KOPT-K1 (cell line): ENCODE measurements around the gene FASTK.

Experiments used
- H3K27ac ChIP-seq: fragments of 200-600 bp; sonication (generic); 2 replicates; pipeline ENCODE4 v1.5.1; 2016; ENCODE audit warnings: antibody characterized with exemption, mild to moderate bottlenecking, low read depth, low read length; ENCODE audit not compliant: poor library complexity, severe bottlenecking
- H3K36me3 ChIP-seq: fragments of 200-600 bp; sonication (generic); 2 replicates; pipeline ENCODE4 v1.5.1; 2017; ENCODE audit warnings: antibody characterized with exemption, mild to moderate bottlenecking, low read length, moderate library complexity; ENCODE audit not compliant: insufficient read depth
- H3K9me3 ChIP-seq: fragments of 200-600 bp; sonication (generic); 2 replicates; pipeline ENCODE4 v1.5.1; 2017; ENCODE audit warnings: antibody characterized with exemption, low read length, mild to moderate bottlenecking; ENCODE audit not compliant: insufficient read depth, poor library complexity, severe bottlenecking

Gene FASTK

DNA sequence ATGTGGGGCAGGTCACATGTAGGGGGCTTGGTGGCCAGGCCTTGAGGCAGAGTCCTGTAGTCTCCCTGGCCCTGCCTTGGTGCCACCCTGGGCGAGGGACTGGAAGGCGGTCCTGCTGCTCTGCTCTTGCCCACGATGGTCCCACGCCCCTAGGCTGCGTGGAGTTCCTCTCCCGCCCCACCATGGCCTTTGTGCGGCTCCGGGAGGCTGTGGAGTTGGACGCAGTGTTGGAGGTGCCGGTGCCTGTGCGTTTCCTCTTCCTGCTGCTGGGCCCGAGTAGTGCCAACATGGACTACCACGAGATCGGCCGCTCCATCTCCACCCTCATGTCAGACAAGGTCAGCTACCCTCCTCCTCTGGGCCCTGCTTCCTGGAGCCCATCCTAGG lies 10.0 kb downstream of the FASTK start:
- Histone ChIP-seq H3K27ac (no peak overlapping the region), H3K36me3 (peaks cover 94% of the 10 kb centered on the region), H3K9me3 (no peaks in the 10 kb centered on the region)

- H3K36me3 ChIP-seq, result peaks cover 94% of the 10 kb centered on the region
- H3K9me3 ChIP-seq, result no peaks in the 10 kb centered on the region
- H3K27ac ChIP-seq, result no peak overlapping the region
Measured at GRCh38 chr7:151069841-151070573, 10.6 kb downstream of the FASTK start.

GRCh38 chr7:151068069-151068773 lies 12.4 kb downstream of the FASTK start:
- Histone ChIP-seq H3K9me3 (no peaks in the 10 kb centered on the region), H3K27ac (no peak overlapping the region), H3K36me3 (peaks cover 93% of the 10 kb centered on the region)

DNA sequence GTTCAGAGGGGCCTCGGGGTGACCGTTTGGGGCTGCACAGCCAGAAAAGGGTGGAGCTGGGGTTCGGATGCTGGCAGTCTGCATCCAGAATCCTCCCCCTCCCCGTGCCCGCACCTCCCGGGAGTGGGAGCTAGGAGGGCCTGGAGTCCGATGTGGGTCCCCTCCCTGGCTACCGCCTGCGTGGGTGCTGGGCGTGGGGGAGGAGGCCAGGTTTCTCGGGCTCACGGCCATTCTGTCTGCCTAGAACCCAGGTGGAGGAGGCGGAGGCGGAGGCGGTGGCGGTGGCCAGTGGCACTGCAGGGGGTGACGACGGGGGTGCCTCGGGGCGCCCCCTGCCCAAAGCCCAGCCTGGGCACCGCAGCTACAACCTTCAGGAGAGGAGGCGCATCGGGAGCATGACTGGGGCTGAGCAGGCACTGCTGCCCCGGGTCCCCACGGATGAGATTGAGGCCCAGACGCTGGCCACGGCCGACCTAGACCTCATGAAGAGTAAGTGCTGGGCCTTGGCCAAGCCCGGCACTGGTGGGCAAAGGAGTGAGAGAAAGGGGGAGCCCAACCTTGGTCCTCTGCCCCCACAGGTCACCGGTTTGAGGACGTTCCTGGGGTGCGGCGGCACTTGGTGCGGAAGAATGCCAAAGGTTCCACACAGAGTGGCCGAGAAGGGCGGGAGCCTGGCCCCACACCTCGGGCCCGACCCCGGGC lies 14.2 kb downstream of the FASTK start:
- Histone ChIP-seq H3K9me3 (no peaks in the 10 kb centered on the region), H3K27ac (no peak overlapping the region), H3K36me3 (peaks cover 79% of the 10 kb centered on the region)

GRCh38 chr7:151065516-151065915 lies 15.1 kb downstream of the FASTK start:
- peaks cover 70% of the 10 kb centered on the region for H3K36me3 ChIP-seq
- no peak overlapping the region for H3K27ac ChIP-seq
- H3K9me3 ChIP-seq, result no peaks in the 10 kb centered on the region

- H3K9me3 ChIP-seq, result no peaks in the 10 kb centered on the region
- no peak overlapping the region for H3K27ac ChIP-seq
- peaks cover 65% of the 10 kb centered on the region for H3K36me3 ChIP-seq
Measured at GRCh38 chr7:151064993-151065392, 15.6 kb downstream of the FASTK start.

DNA sequence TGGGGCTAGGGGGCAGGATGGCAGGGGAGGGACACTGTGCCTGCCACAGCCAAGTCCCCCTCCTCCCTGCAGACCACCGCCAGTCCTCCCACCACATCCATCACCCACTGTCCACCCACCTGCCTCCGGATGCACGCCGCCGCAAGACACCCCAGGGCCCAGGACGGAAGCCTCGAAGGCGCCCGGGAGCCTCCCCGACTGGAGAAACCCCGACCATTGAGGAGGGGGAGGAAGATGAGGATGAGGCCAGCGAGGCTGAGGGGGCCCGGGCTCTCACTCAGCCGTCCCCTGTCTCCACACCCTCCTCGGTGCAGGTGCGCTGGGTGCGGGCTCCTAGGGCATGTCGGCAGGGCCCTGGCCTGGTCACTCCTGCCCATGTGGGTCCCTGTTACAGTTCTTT lies 16.2 kb downstream of the FASTK start:
- peaks cover 60% of the 10 kb centered on the region for H3K36me3 ChIP-seq
- no peak overlapping the region for H3K27ac ChIP-seq

GRCh38 chr7:151063212-151063561 lies 17.4 kb downstream of the FASTK start:
- H3K9me3 ChIP-seq, result no peaks in the 10 kb centered on the region
- peaks cover 47% of the 10 kb centered on the region for H3K36me3 ChIP-seq
- no peak overlapping the region for H3K27ac ChIP-seq

More for the DNA sequence above, 16.2 kb downstream of the FASTK start:
- no peaks in the 10 kb centered on the region for H3K9me3 ChIP-seq

GRCh38 chr7:151062399-151063211 lies 18.0 kb downstream of the FASTK start:
- Histone ChIP-seq H3K36me3 (peaks cover 41% of the 10 kb centered on the region), H3K9me3 (no peaks in the 10 kb centered on the region), H3K27ac (no peak overlapping the region)

GRCh38 chr7:151062111-151062398 lies 18.6 kb downstream of the FASTK start:
- no peak overlapping the region for H3K27ac ChIP-seq
- H3K9me3 ChIP-seq, result no peaks in the 10 kb centered on the region
- peaks cover 36% of the 10 kb centered on the region for H3K36me3 ChIP-seq

DNA sequence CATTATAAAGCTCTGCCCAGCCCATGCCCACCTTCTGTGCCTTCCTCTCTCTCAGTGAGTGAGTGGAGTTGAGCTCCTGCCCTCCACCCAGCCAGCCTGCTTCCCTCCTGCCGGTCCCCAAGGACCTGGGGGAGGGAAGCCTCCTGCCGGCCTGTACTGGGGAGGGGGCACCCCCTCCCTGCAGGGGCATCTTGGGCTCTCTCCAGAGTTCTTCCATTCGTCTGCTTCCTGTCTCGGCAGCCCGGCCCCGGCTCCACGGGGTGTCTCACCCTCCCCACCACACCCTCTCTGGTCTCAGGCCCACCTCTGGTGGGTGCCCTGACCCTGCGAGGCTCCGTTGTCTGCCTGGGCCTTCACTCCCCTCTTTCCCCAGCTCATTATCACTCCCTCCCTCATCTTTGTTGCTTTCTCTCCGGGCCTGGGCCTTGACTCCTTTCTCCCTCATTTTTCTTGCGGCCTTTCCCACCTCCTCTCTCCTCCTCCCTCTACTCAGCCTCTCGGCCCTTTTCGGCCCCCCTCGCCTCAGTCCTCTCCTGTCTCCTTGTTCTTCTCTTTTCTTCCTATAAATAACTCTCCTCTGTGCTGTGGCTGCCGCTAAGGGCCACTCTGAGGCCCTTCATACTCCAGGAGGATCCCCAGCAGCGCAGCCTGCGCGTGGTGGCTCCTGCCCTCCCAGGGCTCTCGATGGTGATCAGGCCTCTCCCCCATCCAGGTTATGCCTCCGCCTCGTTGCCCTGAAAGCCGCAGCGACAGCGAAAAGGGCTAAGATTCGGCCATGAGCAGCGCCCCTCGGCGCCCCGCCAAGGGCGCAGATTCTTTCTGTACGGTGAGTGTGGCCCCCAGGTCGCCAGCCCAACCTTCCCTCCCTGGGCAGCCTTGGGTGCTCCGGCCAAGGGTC lies 19.1 kb downstream of the FASTK start:
- Histone ChIP-seq H3K27ac (no peak overlapping the region), H3K36me3 (peaks cover 30% of the 10 kb centered on the region), H3K9me3 (no peaks in the 10 kb centered on the region)

- Histone ChIP-seq H3K36me3 (peaks cover 21% of the 10 kb centered on the region), H3K9me3 (no peaks in the 10 kb centered on the region), H3K27ac (peak overlapping the region; percentile 67)
Measured at GRCh38 chr7:151060416-151061212, 20.0 kb downstream of the FASTK start.

DNA sequence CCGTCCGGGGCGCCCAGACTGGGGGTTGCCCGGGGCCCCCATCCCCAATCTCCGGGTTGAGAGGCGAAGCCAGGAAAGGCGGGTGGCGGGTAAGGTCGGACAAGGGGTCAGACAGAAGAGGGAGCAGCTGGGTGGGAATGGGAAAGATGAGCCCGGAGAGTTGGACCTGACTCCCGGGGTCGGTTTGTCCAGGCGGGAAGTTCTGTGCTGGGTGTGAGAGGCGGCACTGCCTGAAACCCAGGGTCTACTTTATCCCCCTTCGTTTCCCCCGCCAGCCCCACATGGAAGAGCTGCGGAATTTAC lies 20.5 kb downstream of the FASTK start:
- no peaks in the 10 kb centered on the region for H3K9me3 ChIP-seq
- peak overlapping the region; percentile 67 for H3K27ac ChIP-seq
- H3K36me3 ChIP-seq, result peaks cover 16% of the 10 kb centered on the region
